ENCODE data around the gene FAN1.

Gene FAN1

GRCh38 chr15:30927148-30927761 lies 23.5 kb downstream of the FAN1 start:
- no peak for DNase-seq (ENCODE audit: extremely low read depth, low read depth)
- no peak for TF ChIP-seq CTCF (IDR thresholded peaks at IDR 0.05; ENCODE audit: low read depth, low read length)

GRCh38 chr15:30928076-30928475 lies 24.4 kb downstream of the FAN1 start:
- TF ChIP-seq CTCF (IDR thresholded peaks at IDR 0.05; ENCODE audit: low read depth, low read length): no peak
- DNase-seq (ENCODE audit: extremely low read depth, low read depth): no peak

GRCh38 chr15:30929064-30929669 lies 25.5 kb downstream of the FAN1 start:
- no peak for TF ChIP-seq CTCF (IDR thresholded peaks at IDR 0.05; ENCODE audit: low read depth, low read length)
- no peak for DNase-seq (ENCODE audit: extremely low read depth, low read depth)

GRCh38 chr15:30929982-30930381 lies 26.3 kb downstream of the FAN1 start:
- DNase-seq (ENCODE audit: extremely low read depth, low read depth): no peak
- TF ChIP-seq CTCF (IDR thresholded peaks at IDR 0.05; ENCODE audit: low read depth, low read length): no peak

GRCh38 chr15:30930422-30930821 lies 26.7 kb downstream of the FAN1 start:
- DNase-seq (ENCODE audit: extremely low read depth, low read depth): no peak
- no peak for TF ChIP-seq CTCF (IDR thresholded peaks at IDR 0.05; ENCODE audit: low read depth, low read length)

- no peak for DNase-seq (ENCODE audit: extremely low read depth, low read depth)
- TF ChIP-seq CTCF (IDR thresholded peaks at IDR 0.05; ENCODE audit: low read depth, low read length): no peak
Observed at GRCh38 chr15:30933293-30933692, 29.6 kb downstream of the FAN1 start.

- DNase-seq (ENCODE audit: extremely low read depth, low read depth): no peak
- no peak for TF ChIP-seq CTCF (IDR thresholded peaks at IDR 0.05; ENCODE audit: low read depth, low read length)
Observed at GRCh38 chr15:30939161-30939560, 35.4 kb downstream of the FAN1 start.
